Activated naive CD8-positive, alpha-beta T cell treated with anti-CD3 and anti-CD28 coated beads for 36 hours (primary cell): ENCODE data around the gene PLEK. TPM values are rescaled to one million over a fixed set of nuclear protein-coding genes. Genes with fewer than 3 reads are reported as not detected.
A peak's percentile ranks its signal among the peaks of the same experiment; 100 is the strongest.
"Not testable (repeated sequence)": the region's sequence is repeated elsewhere in the genome, so short reads cannot be mapped to it uniquely, and the experiment has no call there.

Experiments used
- DNase-seq: peaks from one replicate; pipeline ENCODE4 v3.0.0; 2021
- H3K27ac Mint-ChIP-seq: one replicate; pipeline ENCODE4 v1.8.0; 2022; ENCODE audit warnings: mild to moderate bottlenecking, moderate library complexity, mixed read lengths
- H3K27me3 Mint-ChIP-seq: one replicate; pipeline ENCODE4 v1.8.0; 2022; ENCODE audit warnings: mild to moderate bottlenecking, mixed read lengths
- H3K36me3 Mint-ChIP-seq: one replicate; pipeline ENCODE4 v1.8.0; 2021; ENCODE audit warnings: mild to moderate bottlenecking, mixed read lengths
- H3K4me1 Mint-ChIP-seq: one replicate; pipeline ENCODE4 v1.8.0; 2021; ENCODE audit warnings: mixed read lengths
- H3K4me3 Mint-ChIP-seq: one replicate; pipeline ENCODE4 v1.8.0; 2022; ENCODE audit warnings: mild to moderate bottlenecking, moderate library complexity, mixed read lengths
- H3K9me3 Mint-ChIP-seq: one replicate; pipeline ENCODE4 v1.8.0; 2022; ENCODE audit warnings: mixed read lengths
- total RNA-seq, 2 experiments: library from RNA; stranded (reverse); gene quantifications; one replicate each; pipeline ENCODE4 v1.2.3, GENCODE V29; 2021

The PLEK gene
- total RNA-seq, 2 experiments from 2014 or later, result 2.2 to 2.3 TPM

DNA sequence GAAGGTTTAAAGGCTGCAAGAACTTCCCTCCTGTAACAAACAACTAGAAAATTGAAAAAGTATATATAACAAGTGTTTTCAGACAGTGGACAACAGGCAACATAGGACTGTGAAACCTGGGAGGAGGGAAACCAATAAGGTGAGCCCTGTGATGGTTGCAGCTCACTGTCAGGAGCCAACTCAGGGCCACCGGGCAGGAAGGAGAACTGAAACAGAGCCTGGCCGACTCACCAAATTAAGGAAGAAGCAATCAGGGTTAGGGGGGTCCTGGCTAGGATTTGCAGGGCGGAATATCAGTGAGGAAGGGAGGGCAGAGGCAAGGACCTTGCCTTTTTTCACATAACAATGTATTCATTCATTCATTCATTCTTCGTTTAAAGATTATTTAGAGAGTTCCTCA is 23.5 kb upstream of the PLEK start:
- DNase-seq, result no peak
- H3K27me3 Mint-ChIP-seq, result peaks cover 28% of the 10 kb centered on the region
- H3K4me3 Mint-ChIP-seq, result no peak overlapping the region
- no peaks in the 10 kb centered on the region for H3K4me1 Mint-ChIP-seq
- H3K9me3 Mint-ChIP-seq, result no peaks in the 10 kb centered on the region
- no peak overlapping the region for H3K27ac Mint-ChIP-seq
- no peaks in the 10 kb centered on the region for H3K36me3 Mint-ChIP-seq

DNA sequence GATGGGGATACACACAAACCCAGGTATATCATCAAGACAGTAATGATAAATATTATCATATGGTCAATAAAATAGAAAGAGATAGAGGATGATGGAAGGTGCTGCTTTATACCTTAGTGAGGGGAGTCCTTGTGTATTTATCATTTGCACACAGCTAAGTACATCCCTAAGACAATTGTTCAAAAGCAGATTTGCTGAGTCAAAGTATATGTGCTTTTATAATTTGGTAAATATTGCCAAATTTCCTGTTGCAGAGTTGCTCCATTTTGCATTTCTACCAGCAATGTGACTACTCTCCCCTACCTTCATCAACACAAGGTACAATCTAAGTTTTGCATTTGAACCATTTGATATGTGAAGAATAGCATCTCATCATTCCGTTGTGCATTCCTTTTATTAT is 22.6 kb upstream of the PLEK start:
- Mint-ChIP-seq H3K27ac (no peak overlapping the region), H3K9me3 (no peaks in the 10 kb centered on the region), H3K4me3 (no peak overlapping the region), H3K36me3 (no peaks in the 10 kb centered on the region), H3K27me3 (peaks cover 35% of the 10 kb centered on the region), H3K4me1 (no peaks in the 10 kb centered on the region)
- no peak for DNase-seq

DNA sequence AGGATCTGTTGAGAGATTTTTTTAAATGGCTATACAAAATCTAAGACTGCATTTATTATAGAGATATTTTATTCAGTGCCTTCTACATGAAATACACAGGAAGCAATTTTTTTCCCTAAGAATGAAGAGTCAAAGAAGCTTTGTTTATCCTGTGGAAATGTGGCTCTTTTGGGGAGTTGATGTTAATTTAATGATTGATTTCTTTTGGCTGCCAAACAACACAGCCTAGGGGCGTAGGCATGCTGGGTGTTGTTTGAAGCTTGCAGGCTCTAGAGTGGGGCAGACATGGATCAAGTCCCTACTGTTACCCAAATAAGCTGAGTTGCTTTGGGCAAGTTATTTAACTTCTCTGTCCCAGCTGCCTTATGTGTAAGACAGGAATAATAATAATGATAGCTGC is 21.1 kb upstream of the PLEK start:
- DNase-seq, result no peak
- no peak overlapping the region for H3K4me3 Mint-ChIP-seq
- H3K4me1 Mint-ChIP-seq, result no peaks in the 10 kb centered on the region
- no peak overlapping the region for H3K27ac Mint-ChIP-seq
- H3K27me3 Mint-ChIP-seq, result peaks cover 46% of the 10 kb centered on the region
- no peaks in the 10 kb centered on the region for H3K9me3 Mint-ChIP-seq
- no peaks in the 10 kb centered on the region for H3K36me3 Mint-ChIP-seq

DNA sequence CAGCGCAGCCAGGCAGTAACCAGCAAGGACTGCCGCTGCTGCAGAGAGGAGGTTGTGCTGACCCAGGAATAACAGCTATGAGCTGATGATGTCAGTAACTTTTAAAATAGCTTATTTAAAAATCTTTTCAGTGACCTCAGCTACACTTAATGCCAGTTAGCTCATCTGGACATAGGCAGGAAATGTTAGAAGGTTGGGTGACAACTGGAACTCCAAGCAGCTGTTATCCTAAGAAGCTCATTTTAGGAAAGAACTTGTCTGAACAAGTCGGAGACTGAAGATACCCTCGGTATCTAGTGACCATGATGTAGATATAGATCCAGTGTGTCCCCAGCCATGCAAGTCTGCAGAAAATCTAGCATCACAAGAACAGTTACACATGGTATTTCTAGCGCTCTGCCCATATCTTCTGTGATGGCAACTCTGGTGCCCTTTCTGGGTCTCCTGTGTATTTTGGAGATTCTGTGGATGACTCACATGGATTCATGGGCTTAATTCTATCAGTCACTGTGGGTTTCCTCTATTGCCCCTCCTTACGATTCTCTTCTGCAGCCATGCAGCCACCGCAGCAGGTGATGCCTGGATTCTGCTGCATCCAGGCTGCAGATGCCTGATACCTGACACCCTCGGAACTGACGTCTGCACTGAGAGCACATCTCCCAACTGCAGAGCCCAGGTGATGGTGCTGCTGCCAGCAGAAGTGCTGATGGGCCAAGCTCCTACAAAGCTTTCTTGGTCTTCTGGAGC is 19.8 kb upstream of the PLEK start:
- Mint-ChIP-seq H3K9me3 (no peaks in the 10 kb centered on the region), H3K36me3 (no peaks in the 10 kb centered on the region), H3K4me1 (no peaks in the 10 kb centered on the region), H3K27ac (no peak overlapping the region), H3K4me3 (no peak overlapping the region), H3K27me3 (peaks cover 40% of the 10 kb centered on the region)
- no peak for DNase-seq

DNA sequence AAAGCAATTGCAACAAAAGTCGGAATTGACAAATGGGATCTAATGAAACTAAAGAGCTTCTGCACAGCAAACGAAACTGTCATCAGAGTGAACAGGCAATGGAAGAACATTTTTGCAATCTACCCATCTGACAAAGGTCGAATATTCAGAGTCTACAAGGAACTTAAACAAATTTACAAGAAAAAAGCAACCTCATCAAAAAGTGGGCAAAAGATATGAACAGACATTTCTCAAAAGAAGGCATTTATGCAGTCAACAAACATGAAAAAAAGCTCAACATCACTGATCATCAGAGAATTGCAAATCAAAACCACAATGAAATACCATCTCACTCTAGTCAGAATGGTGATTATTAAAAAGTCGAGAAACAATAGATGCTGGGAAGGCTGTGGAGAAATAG is 16.0 kb upstream of the PLEK start:
- not testable (repeated sequence) for H3K4me3 Mint-ChIP-seq, H3K9me3 Mint-ChIP-seq, H3K36me3 Mint-ChIP-seq, H3K27ac Mint-ChIP-seq, DNase-seq, H3K4me1 Mint-ChIP-seq
- peaks cover 20% of the 10 kb centered on the region for H3K27me3 Mint-ChIP-seq

DNA sequence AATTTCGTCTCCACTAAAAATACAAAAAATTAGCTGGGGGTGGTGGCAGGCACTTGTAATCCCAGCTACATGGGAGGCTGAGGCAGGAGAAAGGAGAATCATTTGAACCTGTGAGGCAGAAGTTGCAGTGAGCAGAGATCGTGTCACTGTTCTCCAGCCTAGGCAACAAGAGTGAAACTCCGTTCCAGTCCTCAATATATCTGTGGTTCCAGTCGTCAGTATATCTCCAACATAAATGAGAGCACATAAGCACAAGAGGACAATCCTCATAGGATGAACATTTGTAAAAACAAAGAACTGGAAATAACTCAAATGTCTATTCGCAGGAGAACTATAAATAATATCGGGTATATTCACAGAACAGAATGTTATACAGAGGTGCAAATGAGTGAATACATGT is 13.1 kb upstream of the PLEK start:
- H3K4me3 Mint-ChIP-seq, result no peak overlapping the region
- H3K36me3 Mint-ChIP-seq, result no peaks in the 10 kb centered on the region
- H3K4me1 Mint-ChIP-seq, result no peaks in the 10 kb centered on the region
- peaks cover 13% of the 10 kb centered on the region for H3K27me3 Mint-ChIP-seq
- DNase-seq, result no peak
- no peaks in the 10 kb centered on the region for H3K9me3 Mint-ChIP-seq
- no peak overlapping the region for H3K27ac Mint-ChIP-seq

DNA sequence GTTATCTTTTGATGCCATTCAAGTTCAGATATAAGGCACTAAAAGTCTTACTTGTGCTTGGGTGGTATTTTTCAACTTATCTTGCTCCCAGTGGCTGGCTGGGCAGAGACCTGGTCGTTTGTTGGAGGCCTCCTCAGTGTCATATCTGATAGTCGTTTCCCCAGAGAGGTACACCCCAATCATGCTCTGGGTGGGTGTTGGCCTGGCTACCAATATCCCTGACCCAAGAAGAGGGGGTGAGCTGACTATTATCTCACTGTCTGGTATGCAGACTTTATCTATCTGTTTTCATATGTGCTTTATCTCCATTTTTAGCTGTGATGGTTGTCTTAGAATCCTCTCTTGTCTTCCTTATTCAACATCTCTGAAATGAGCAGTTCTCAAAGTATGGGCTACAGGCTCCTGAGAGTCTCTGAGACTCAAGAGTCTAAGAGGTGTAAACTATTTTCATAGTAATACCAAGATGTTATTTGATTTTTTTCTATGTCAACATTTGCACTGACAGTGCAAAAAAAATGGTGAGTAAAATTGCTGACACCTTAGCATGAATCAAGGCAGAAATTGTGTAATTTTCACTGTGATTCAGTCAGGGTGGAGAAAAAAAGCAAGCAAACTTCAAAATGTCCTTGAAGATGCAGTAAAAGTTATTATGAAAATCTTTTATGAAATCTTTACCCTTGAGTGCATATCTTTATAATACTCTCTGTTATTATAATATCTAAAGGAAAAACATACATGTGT is 12.3 kb upstream of the PLEK start:
- H3K27ac Mint-ChIP-seq, result no peak overlapping the region

DNA sequence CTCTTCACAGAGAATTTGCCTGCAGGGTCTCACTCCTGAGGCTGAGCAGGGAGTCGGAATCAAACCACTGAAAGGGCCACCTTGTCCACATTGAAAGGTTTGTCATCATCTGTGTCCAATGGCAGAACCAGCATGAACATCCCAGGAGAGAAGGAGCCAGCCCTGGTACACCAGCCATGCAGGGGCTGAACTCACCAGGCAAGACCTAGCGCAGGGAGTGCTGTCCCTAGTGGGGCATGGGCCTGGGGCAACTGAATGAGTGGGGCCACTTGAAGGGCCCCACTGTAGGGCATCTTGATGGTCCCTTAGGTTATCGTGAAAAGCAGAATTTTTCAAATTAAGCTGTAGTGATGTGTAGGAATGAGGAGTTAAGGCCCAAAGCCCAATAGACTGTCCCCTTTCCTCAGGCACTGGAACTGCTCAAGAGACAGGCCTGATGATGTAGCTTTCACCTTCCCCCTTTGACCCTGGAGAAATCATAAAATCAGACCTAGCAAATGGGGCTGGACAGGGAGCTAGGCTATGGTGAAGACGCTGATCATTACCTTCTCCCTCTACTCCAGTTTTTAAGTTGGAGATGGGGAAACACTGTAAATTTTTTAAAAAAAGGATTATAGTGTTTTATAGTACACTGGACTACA is 8.4 kb upstream of the PLEK start:
- Mint-ChIP-seq H3K36me3 (no peaks in the 10 kb centered on the region), H3K27me3 (peaks cover 3% of the 10 kb centered on the region), H3K4me1 (peaks cover under 1% of the 10 kb centered on the region), H3K27ac (no peak overlapping the region), H3K9me3 (no peaks in the 10 kb centered on the region), H3K4me3 (no peak overlapping the region)
- DNase-seq, result no peak

More for the DNA sequence above, 12.3 kb upstream of the PLEK start:
- Mint-ChIP-seq H3K27me3 (peaks cover 10% of the 10 kb centered on the region), H3K4me3 (no peak overlapping the region), H3K36me3 (no peaks in the 10 kb centered on the region), H3K4me1 (no peaks in the 10 kb centered on the region), H3K9me3 (no peaks in the 10 kb centered on the region)
- DNase-seq, result no peak

DNA sequence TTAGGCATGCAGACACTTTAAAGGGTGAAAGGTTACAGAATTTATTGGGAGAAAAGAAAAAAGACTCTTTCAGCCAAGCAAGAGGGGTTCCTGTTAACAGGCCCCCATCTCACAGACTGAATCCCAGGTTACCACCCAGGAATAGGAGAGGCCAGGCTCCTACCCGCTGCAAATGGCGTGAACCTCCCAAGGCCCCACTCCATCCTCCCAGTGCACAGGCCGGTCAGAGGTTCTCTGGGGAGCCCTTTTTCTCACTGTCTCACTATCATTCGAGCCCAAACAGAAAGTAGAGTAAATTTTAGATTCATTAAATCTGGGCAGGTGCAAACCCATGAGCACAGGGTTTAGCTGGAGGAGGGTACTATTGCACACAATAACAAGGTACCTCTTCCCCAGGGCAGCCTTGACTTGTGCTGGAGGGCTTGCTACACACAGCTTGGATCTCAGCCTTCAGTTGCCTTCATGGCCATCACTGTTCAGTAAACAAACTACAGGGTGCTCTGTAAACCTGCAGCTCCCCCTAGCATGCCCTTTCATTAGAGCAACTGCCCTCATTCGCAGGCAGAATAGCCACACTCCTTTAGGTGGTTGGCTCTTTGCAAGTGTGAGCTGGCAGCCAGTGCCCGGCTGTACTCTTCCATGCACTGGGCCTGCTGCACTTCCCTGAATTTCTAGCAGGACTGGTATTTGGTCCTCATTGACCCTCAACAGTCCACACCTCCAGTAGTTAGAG is 7.3 kb upstream of the PLEK start:
- Mint-ChIP-seq H3K27me3 (peaks cover 9% of the 10 kb centered on the region), H3K4me1 (peaks cover 10% of the 10 kb centered on the region), H3K27ac (no peak overlapping the region), H3K36me3 (no peaks in the 10 kb centered on the region), H3K9me3 (no peaks in the 10 kb centered on the region), H3K4me3 (no peak overlapping the region)
- DNase-seq, result no peak

DNA sequence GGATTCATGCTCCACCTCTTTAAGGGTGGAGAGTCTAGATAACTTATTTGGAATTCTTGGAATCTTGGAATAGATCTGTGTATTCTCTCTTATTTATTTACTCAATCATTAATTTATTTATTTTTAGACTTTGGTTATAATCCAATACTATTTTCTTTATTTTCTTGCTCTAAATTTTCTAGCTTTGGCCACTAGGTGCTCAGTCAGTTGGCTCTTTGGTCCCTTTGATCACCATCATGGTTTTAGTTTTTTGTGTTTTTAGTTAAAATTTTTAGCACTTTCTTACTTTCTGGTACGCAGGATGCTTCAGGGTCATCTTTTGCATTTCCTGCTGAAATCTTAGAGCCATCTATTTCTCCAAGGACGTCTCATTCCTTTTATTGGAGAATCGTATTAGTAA is 5.2 kb upstream of the PLEK start:
- Mint-ChIP-seq H3K36me3 (no peaks in the 10 kb centered on the region), H3K4me1 (peaks cover 26% of the 10 kb centered on the region), H3K4me3 (no peak overlapping the region), H3K27me3 (peaks cover 22% of the 10 kb centered on the region), H3K9me3 (no peaks in the 10 kb centered on the region), H3K27ac (no peak overlapping the region)
- DNase-seq, result no peak

DNA sequence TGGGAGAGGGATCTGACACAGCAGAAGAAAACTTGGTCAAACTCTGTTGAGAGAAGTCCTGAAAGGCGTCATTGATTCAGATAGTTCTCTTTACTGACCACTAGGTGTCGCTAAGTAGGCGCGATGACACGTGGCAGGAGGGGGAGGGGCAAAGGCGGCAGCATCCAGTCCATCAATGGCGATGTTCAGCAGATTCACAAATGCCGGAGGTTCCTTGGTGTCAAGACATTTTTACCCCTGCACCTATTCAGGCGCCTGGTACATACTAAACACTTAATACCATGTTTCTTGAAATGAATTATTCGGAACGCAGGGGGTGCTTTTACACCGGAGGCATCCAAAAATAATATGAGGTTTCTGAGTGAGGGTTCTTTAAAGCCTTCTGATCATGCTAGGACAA is 3.0 kb upstream of the PLEK start:
- H3K36me3 Mint-ChIP-seq, result no peaks in the 10 kb centered on the region
- H3K27me3 Mint-ChIP-seq, result peaks cover 28% of the 10 kb centered on the region
- DNase-seq, result peak; percentile 72
- peak overlapping the region; percentile 79 for H3K27ac Mint-ChIP-seq
- peaks cover 29% of the 10 kb centered on the region for H3K4me1 Mint-ChIP-seq
- H3K9me3 Mint-ChIP-seq, result no peaks in the 10 kb centered on the region
- peak overlapping the region; percentile 55 for H3K4me3 Mint-ChIP-seq

DNA sequence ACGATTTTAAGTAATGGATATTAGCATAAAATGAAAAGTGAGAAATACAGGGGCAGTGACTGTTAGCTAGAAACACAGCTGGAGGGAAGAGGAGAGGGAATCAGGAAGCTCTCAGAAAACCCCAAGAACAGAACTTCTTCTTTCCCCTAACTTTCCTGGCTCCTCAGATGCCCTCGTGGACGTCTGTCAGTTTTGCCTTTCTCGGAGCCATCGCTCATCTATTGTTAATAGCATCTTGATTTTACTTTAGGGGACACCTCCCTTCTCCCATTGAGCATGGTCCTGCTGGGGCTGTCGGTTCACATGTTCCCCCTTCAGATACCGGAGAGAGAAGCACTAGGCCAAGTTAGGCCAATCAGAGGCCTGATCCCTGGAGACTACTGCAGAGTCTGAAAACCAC is 2.3 kb upstream of the PLEK start:
- H3K27ac Mint-ChIP-seq, result peak overlapping the region; percentile 79
- H3K27me3 Mint-ChIP-seq, result peaks cover 28% of the 10 kb centered on the region
- no peak overlapping the region for H3K4me3 Mint-ChIP-seq

DNA sequence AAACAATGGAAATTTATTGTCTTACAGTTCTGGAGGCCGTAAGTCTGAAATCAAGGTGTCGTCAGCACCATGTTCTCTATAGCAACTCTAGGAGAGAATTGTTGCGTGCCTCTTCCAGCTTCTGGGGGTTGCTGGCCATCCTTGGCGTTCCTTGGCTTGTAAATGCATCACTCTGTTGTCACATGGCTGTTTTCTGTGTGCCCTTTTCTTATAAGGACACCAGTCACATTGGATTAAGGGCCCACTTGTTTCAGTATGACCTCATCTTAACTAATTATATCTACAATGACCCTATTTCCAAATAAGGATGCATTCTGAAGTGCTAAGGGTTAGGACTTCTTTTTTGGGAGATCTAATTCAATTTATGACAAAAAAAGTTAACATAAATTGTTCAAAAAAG is 1.4 kb upstream of the PLEK start:
- Mint-ChIP-seq H3K36me3 (peaks cover 1% of the 10 kb centered on the region), H3K4me1 (peaks cover 29% of the 10 kb centered on the region), H3K9me3 (peaks cover 1% of the 10 kb centered on the region), H3K27ac (no peak overlapping the region), H3K4me3 (no peak overlapping the region), H3K27me3 (peaks cover 25% of the 10 kb centered on the region)
- DNase-seq, result no peak

More for the DNA sequence above, 2.3 kb upstream of the PLEK start:
- no peaks in the 10 kb centered on the region for H3K36me3 Mint-ChIP-seq
- peaks cover 29% of the 10 kb centered on the region for H3K4me1 Mint-ChIP-seq
- DNase-seq, result no peak
- H3K9me3 Mint-ChIP-seq, result no peaks in the 10 kb centered on the region

DNA sequence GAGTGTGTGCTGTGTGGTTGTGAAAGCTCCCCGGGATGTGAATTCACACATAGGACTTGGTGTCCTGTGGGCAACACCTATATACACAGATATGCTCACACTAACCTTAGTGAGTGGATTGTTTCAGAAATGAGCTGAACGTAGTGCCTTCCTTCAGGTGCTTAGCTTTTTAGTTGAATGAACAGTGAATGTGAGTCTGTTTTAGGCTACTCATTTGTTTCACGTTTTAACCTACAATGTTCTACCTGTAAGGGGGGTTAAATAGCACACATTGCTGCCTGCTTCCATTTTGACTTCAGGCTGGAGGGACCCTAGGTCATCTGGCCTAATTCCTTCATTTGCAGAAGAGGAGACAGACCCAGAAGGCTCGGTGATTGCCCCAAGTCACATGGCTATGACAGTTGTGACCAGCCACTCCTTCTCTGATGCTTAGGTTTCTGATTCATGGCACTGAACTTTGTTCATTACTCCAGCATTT is 1.0 kb downstream of the PLEK start:
- H3K4me3 Mint-ChIP-seq, result peak overlapping the region; percentile 27
- H3K36me3 Mint-ChIP-seq, result peaks cover 6% of the 10 kb centered on the region
- peaks cover 31% of the 10 kb centered on the region for H3K4me1 Mint-ChIP-seq
- DNase-seq, result no peak
- peaks cover 25% of the 10 kb centered on the region for H3K27me3 Mint-ChIP-seq
- peaks cover 2% of the 10 kb centered on the region for H3K9me3 Mint-ChIP-seq
- H3K27ac Mint-ChIP-seq, result no peak overlapping the region
